Spleen (tissue), 7 donors: ENCODE data around the gene NFYC.

Experiments
- CTCF ChIP-seq, 11 experiments: fragments of 200-600 bp in 7 of 11; fragments of 450-650 bp in 4 of 11; sonication (generic) in 4 of 11; IDR thresholded peaks in 8 of 11; conservative IDR thresholded peaks in 3 of 11; 1 replicate in 7 of 11; 2 replicates in 4 of 11; pipeline versions ENCODE4 v1.4.0 to v1.8.0; 2016 to 2021; ENCODE audit warnings: antibody characterized with exemption in 11 of 11, inconsistent platforms in 4 of 11, mild to moderate bottlenecking in 1 of 11
- POLR2AphosphoS5 ChIP-seq, 3 donors: sonication (generic); formaldehyde crosslinking; IDR thresholded peaks; one replicate each; pipeline ENCODE4 v1.5.1; 2017; ENCODE audit warnings: antibody characterized with exemption in 3 of 3
- donor health status: DM: no; HTN: no; CAD: no; lungs with moderate emphysema.
- donor health status: DM: no; HTN: no; CAD: no.
- donor health status: DM: no; HTN: no; CAD: no.

GRCh38 chr1:40722622-40723021 lies 31.1 kb downstream of the NFYC start:
- no peak for TF ChIP-seq CTCF (IDR thresholded peaks at IDR 0.05 in 8 of 11, conservative IDR thresholded peaks at IDR 0.05 in 3 of 11)
- TF ChIP-seq POLR2AphosphoS5 (IDR thresholded peaks at IDR 0.05): no peak
